ENCODE data around the gene ISY1. TPM values are rescaled to one million over a fixed set of nuclear protein-coding genes. Genes with fewer than 3 reads are reported as not detected.

ISY1 gene
- total RNA-seq, 1 donor from 2014 or later: 16.8 TPM

- DNase-seq: no peak
Measured at GRCh38 chr3:129087138-129087702, 73.6 kb downstream of the ISY1 start.

- DNase-seq: no peak
Measured at GRCh38 chr3:129085818-129086217, 75.0 kb downstream of the ISY1 start.

GRCh38 chr3:129085165-129085715 is 75.6 kb downstream of the ISY1 start:
- DNase-seq: no peak

- no peak for DNase-seq
Measured at GRCh38 chr3:129084501-129084900, 76.4 kb downstream of the ISY1 start.

GRCh38 chr3:129082026-129082425 is 78.8 kb downstream of the ISY1 start:
- DNase-seq: no peak

- DNase-seq: no peak
Measured at GRCh38 chr3:129081503-129081902, 79.4 kb downstream of the ISY1 start.

GRCh38 chr3:129078510-129078909 is 82.4 kb downstream of the ISY1 start:
- DNase-seq: no peak

Other genes with a start within 250 kb of the ISY1 start
- 2.2 TPM for gene CFAP92, start 167.0 kb downstream of the ISY1 start, total RNA-seq
- gene EFCC1, start 159.8 kb downstream of the ISY1 start, total RNA-seq: 0.94 TPM
- not detected for gene GP9, start 100.3 kb downstream of the ISY1 start, total RNA-seq
- gene RAB43, start 39.3 kb downstream of the ISY1 start, total RNA-seq: 3.3 TPM
- 169 TPM for gene CNBP, start 22.8 kb upstream of the ISY1 start, total RNA-seq
- 117 TPM for gene COPG1, start 88.5 kb upstream of the ISY1 start, total RNA-seq
- 17.0 TPM for gene HMCES, start 117.8 kb upstream of the ISY1 start, total RNA-seq